SK-N-SH (cell line): ENCODE measurements around the gene COLEC12. TPM values are rescaled to one million over a fixed set of nuclear protein-coding genes. Genes with fewer than 3 reads are reported as not detected.

ENCODE experiments used
- CTCF ChIA-PET: fragments of 300-600, 350-600 bp; formaldehyde crosslinking; extraction: SDS; loops from one replicate; lab custom pipeline; 2021; lab: Yijun Ruan, JAX
- POLR2A ChIA-PET: fragments of 350-600 bp; sonication (Branson Sonifier 250); formaldehyde crosslinking; extraction: SDS; loops from one replicate; lab custom pipeline; 2020; ENCODE audit warnings: antibody characterized with exemption, inconsistent platforms; lab: Yijun Ruan, JAX
- DNase-seq: peaks from one replicate; pipeline ENCODE4 v3.0.0; 2012
- H2AFZ ChIP-seq: fragments of 200-600 bp; sonication (generic); 2 replicates; pipeline ENCODE4 v1.8.1; 2016; ENCODE audit warnings: antibody characterized with exemption, mild to moderate bottlenecking, low read depth
- H3F3A ChIP-seq: fragments of 200-600 bp; sonication (generic); replicated peaks from 2 replicates; pipeline ENCODE3; 2016; ENCODE audit warnings: antibody characterized with exemption, mild to moderate bottlenecking; ENCODE audit not compliant: insufficient read depth
- H3K27ac ChIP-seq, 2 experiments: fragments of 200-500 bp in 1 of 2; fragments of 200-600 bp in 1 of 2; sonication (Bioruptor generic) in 1 of 2; sonication (generic), shearing (Covaris generic) in 1 of 2; 2 replicates each; pipeline versions ENCODE4 v1.5.1 to v1.6.1; 2014 to 2016; ENCODE audit warnings: low read depth in 2 of 2, inconsistent platforms in 1 of 2, low read length in 1 of 2, mild to moderate bottlenecking in 1 of 2, mixed read lengths in 1 of 2
- H3K27me3 ChIP-seq: fragments of 200-600 bp; sonication (generic), shearing (Covaris generic); 2 replicates; pipeline ENCODE4 v1.6.1; 2016; ENCODE audit warnings: mixed run types; ENCODE audit not compliant: insufficient read depth
- H3K36me3 ChIP-seq, 2 experiments: fragments of 200-500 bp in 1 of 2; fragments of 200-600 bp in 1 of 2; sonication (Bioruptor generic) in 1 of 2; sonication (generic) in 1 of 2; replicated peaks in 1 of 2; 2 replicates each; pipeline versions ENCODE3 to v1.5.1; 2014 to 2016; ENCODE audit warnings: low read length in 1 of 2, mild to moderate bottlenecking in 1 of 2; ENCODE audit not compliant: insufficient read depth in 2 of 2, control insufficient read depth in 1 of 2
- H3K4me1 ChIP-seq, 2 experiments: fragments of 200-500 bp in 1 of 2; fragments of 200-600 bp in 1 of 2; sonication (Bioruptor generic) in 1 of 2; sonication (generic), shearing (Covaris generic) in 1 of 2; 2 replicates each; pipeline versions ENCODE4 v1.5.1 to v1.6.1; 2014 to 2016; ENCODE audit warnings: low read depth in 1 of 2, low read length in 1 of 2, mixed run types in 1 of 2; ENCODE audit not compliant: insufficient read depth in 2 of 2, control insufficient read depth in 1 of 2
- H3K4me2 ChIP-seq: fragments of 200-600 bp; sonication (generic), shearing (Covaris generic); 2 replicates; pipeline ENCODE4 v1.6.1; 2017; ENCODE audit warnings: mixed run types
- H3K4me3 ChIP-seq, 2 experiments: fragments of 200-500 bp in 1 of 2; fragments of 200-600 bp in 1 of 2; sonication (Bioruptor generic) in 1 of 2; sonication (generic), shearing (Covaris generic) in 1 of 2; 2 replicates each; pipeline versions ENCODE4 v1.5.1 to v1.8.1; 2014 to 2016; ENCODE audit warnings: low read depth in 2 of 2, inconsistent platforms in 1 of 2, low read length in 1 of 2, mild to moderate bottlenecking in 1 of 2, mixed read lengths in 1 of 2, moderate library complexity in 1 of 2
- H3K79me2 ChIP-seq: fragments of 200-600 bp; sonication (generic); 2 replicates; pipeline ENCODE4 v1.8.1; 2017; ENCODE audit warnings: mild to moderate bottlenecking; ENCODE audit not compliant: insufficient read depth
- H3K9ac ChIP-seq: fragments of 200-600 bp; sonication (generic); 2 replicates; pipeline ENCODE4 v1.6.1; 2017; ENCODE audit warnings: mixed run types
- H3K9me2 ChIP-seq: fragments of 200-600 bp; sonication (generic); 2 replicates; pipeline ENCODE4 v1.6.1; 2017; ENCODE audit warnings: mixed run types
- H3K9me3 ChIP-seq: fragments of 200-600 bp; sonication (generic); 2 replicates; pipeline ENCODE4 v1.6.1; 2017; ENCODE audit warnings: mixed run types, mild to moderate bottlenecking, moderate library complexity
- H4K20me1 ChIP-seq: fragments of 200-600 bp; sonication (generic); 2 replicates; pipeline ENCODE4 v1.6.1; 2017; ENCODE audit warnings: mild to moderate bottlenecking, mixed run types; ENCODE audit not compliant: insufficient read depth
- CHD2 ChIP-seq: fragments of 150-350 bp; IDR thresholded peaks from 2 replicates; pipeline ENCODE4 v1.6.1; 2018; ENCODE audit warnings: low read length; ENCODE audit not compliant: partially characterized antibody
- ELF1 ChIP-seq: IDR thresholded peaks from 2 replicates; pipeline ENCODE4 v1.4.0; 2012
- EP300 ChIP-seq, 2 experiments: IDR thresholded peaks; 2 replicates each; pipeline versions ENCODE4 v1.4.0 to v1.6.1; 2012; ENCODE audit warnings: borderline replicate concordance in 1 of 2, low read depth in 1 of 2, low read length in 1 of 2
- EZH2phosphoT487 ChIP-seq: fragments of 200-600 bp; sonication (generic); IDR thresholded peaks from 2 replicates; pipeline ENCODE4 v1.6.1; 2017; ENCODE audit warnings: low read depth, mixed run types, mild to moderate bottlenecking, antibody characterized with exemption, moderate library complexity, borderline replicate concordance
- FOSL2 ChIP-seq: IDR thresholded peaks from 2 replicates; pipeline ENCODE4 v1.4.0; 2012; ENCODE audit warnings: low read depth, mild to moderate bottlenecking, moderate library complexity, borderline replicate concordance
- FOXJ3 ChIP-seq: sonication (generic); formaldehyde crosslinking; IDR thresholded peaks from 2 replicates; pipeline ENCODE4 v1.5.1; 2020; ENCODE audit warnings: mild to moderate bottlenecking, missing genetic modification reagents
- FOXM1 ChIP-seq: IDR thresholded peaks from 2 replicates; pipeline ENCODE4 v1.4.0; 2012; ENCODE audit warnings: low read depth, mild to moderate bottlenecking
- JUND ChIP-seq: IDR thresholded peaks from 2 replicates; pipeline ENCODE4 v1.4.0; 2012
- NFIC ChIP-seq: IDR thresholded peaks from 2 replicates; pipeline ENCODE4 v1.4.0; 2012; ENCODE audit warnings: borderline replicate concordance
- PBX3 ChIP-seq: IDR thresholded peaks from 2 replicates; pipeline ENCODE4; 2012
- RAD21 ChIP-seq: IDR thresholded peaks from 2 replicates; pipeline ENCODE4 v1.6.1; 2012; ENCODE audit warnings: mild to moderate bottlenecking, low read length
- RCOR1 ChIP-seq: fragments of 150-350 bp; IDR thresholded peaks from 2 replicates; pipeline ENCODE4 v1.6.1; 2017; ENCODE audit warnings: antibody characterized with exemption, low read length
- RFX5 ChIP-seq: IDR thresholded peaks from 2 replicates; pipeline ENCODE4 v1.6.1; 2012; ENCODE audit warnings: mild to moderate bottlenecking, improper control_type of control experiment, low read length
- TAF1 ChIP-seq: IDR thresholded peaks from 2 replicates; pipeline ENCODE4 v1.6.1; 2012; ENCODE audit warnings: low read depth, mild to moderate bottlenecking, low read length, moderate library complexity, borderline replicate concordance
- TCF12 ChIP-seq: IDR thresholded peaks from 2 replicates; pipeline ENCODE4 v1.4.0; 2012
- TEAD4 ChIP-seq: IDR thresholded peaks from 2 replicates; pipeline ENCODE4 v1.4.0; 2012; ENCODE audit warnings: mild to moderate bottlenecking, borderline replicate concordance; ENCODE audit not compliant: insufficient read depth
- ZBTB33 ChIP-seq: IDR thresholded peaks from 2 replicates; pipeline ENCODE4 v1.4.0; 2012; ENCODE audit warnings: low read depth, borderline replicate concordance
- WGBS: methylation state at CpG from one replicate; pipeline ENCODE4 v1.1.6; 2017; ENCODE audit warnings: low lambda C conversion rate; 5-methylcytosine and 5-hydroxymethylcytosine counted together
- polyA plus RNA-seq, 3 experiments: library from polyadenylated mRNA; depleted of rRNA; stranded (reverse); fragments of >200 nt; gene quantifications; 2 replicates each; pipeline ENCODE4 v1.2.3, GENCODE V29; 2012
- TF ChIP-seq, protein P1 (sequence below): fragments of 200-600 bp; sonication (generic); IDR thresholded peaks from 2 replicates; pipeline ENCODE4 v1.6.1; 2017; ENCODE audit warnings: antibody characterized with exemption, mild to moderate bottlenecking, moderate library complexity
- TF ChIP-seq, protein P2 (sequence below): fragments of 150-350 bp; IDR thresholded peaks from 2 replicates; pipeline ENCODE4 v1.6.1; 2016; ENCODE audit warnings: mild to moderate bottlenecking, low read depth, low read length
- TF ChIP-seq, protein P3 (sequence below): IDR thresholded peaks from 2 replicates; pipeline ENCODE4 v1.6.1; 2012; ENCODE audit warnings: mild to moderate bottlenecking, low read depth, low read length, moderate library complexity

The COLEC12 gene
- polyA plus RNA-seq, 1 of the 3 experiments (the other 2 are of a cell fraction): 41.2 TPM

DNA sequence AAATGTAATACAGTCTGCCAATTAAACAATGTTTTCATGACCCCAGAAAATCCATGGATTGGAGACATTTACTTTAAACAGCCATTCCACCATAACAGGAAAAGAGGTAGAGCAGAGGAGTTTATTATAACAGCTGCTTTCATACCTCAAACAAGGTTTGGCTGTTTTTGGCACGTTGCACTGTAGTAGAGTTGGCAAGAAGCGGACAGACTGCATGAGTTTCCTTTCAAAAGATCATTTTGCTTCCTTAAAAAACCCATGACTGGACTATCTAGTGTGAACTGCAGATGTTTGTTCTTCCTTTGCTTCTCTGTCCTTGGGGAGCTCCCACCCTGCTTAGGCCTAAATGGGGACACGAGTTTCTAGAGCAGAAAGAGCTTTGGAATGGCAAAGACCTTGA is 124.2 kb downstream of the COLEC12 start:
- no peaks in the 10 kb centered on the region for H3K9me3 ChIP-seq
- TF ChIP-seq FOXJ3 (CRISPR knock-in tag) (no peak), TEAD4 (no peak), JUND (no peak), TCF12 (no peak), RCOR1 (no peak), RFX5 (no peak), ZBTB33 (no peak), TAF1 (no peak), ELF1 (no peak), FOSL2 (no peak), EP300 (IDR thresholded peaks at IDR 0.05; ENCODE audit: borderline replicate concordance in 1 of 2, low read depth in 1 of 2, low read length in 1 of 2) (no peak), RAD21 (no peak), NFIC (no peak)
- TF ChIP-seq, protein P1, sequence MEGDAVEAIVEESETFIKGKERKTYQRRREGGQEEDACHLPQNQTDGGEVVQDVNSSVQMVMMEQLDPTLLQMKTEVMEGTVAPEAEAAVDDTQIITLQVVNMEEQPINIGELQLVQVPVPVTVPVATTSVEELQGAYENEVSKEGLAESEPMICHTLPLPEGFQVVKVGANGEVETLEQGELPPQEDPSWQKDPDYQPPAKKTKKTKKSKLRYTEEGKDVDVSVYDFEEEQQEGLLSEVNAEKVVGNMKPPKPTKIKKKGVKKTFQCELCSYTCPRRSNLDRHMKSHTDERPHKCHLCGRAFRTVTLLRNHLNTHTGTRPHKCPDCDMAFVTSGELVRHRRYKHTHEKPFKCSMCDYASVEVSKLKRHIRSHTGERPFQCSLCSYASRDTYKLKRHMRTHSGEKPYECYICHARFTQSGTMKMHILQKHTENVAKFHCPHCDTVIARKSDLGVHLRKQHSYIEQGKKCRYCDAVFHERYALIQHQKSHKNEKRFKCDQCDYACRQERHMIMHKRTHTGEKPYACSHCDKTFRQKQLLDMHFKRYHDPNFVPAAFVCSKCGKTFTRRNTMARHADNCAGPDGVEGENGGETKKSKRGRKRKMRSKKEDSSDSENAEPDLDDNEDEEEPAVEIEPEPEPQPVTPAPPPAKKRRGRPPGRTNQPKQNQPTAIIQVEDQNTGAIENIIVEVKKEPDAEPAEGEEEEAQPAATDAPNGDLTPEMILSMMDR: no peak
- TF ChIP-seq, all 33 proteins: peak for 0
- no peaks in the 10 kb centered on the region for H4K20me1 ChIP-seq
- H3K9ac ChIP-seq: no peak overlapping the region
- DNase-seq: no peak
- H3K4me2 ChIP-seq: no peak overlapping the region
- POLR2A ChIA-PET: no interaction called here
- H3K36me3 ChIP-seq: no peaks in the 10 kb centered on the region
- H3K4me3 ChIP-seq: no peak overlapping the region
- H3K4me1 ChIP-seq: peaks cover 0 to 20% of the 10 kb centered on the region in 2 experiments; a peak in 2 of 4 replicates
- H2AFZ ChIP-seq: no peak overlapping the region
- H3F3A ChIP-seq: no peaks in the 10 kb centered on the region
- 91% methylated on average over 3 of the region's 3 CpGs for WGBS
- H3K9me2 ChIP-seq: no peaks in the 10 kb centered on the region
- CTCF ChIA-PET: interaction anchor here (1.5 kb wide), 1 partner anchor 14 kb away, joined by 5 read pairs; no protein-coding TSS in a partner anchor
- no peak overlapping the region for H3K27ac ChIP-seq
- H3K27me3 ChIP-seq: no peaks in the 10 kb centered on the region
- no peaks in the 10 kb centered on the region for H3K79me2 ChIP-seq

- Histone ChIP-seq H2AFZ (no peak overlapping the region), H3K9me2 (no peaks in the 10 kb centered on the region), H4K20me1 (no peaks in the 10 kb centered on the region), H3K79me2 (no peaks in the 10 kb centered on the region), H3K9me3 (no peaks in the 10 kb centered on the region), H3K27me3 (no peaks in the 10 kb centered on the region), H3K4me3 (no peak overlapping the region), H3K4me2 (no peak overlapping the region), H3F3A (no peaks in the 10 kb centered on the region), H3K9ac (no peak overlapping the region), H3K27ac (no peak overlapping the region), H3K4me1 (peaks cover 0 to 31% of the 10 kb centered on the region in 2 experiments; a peak in 2 of 4 replicates), H3K36me3 (no peaks in the 10 kb centered on the region)
- TF ChIP-seq, protein P2, sequence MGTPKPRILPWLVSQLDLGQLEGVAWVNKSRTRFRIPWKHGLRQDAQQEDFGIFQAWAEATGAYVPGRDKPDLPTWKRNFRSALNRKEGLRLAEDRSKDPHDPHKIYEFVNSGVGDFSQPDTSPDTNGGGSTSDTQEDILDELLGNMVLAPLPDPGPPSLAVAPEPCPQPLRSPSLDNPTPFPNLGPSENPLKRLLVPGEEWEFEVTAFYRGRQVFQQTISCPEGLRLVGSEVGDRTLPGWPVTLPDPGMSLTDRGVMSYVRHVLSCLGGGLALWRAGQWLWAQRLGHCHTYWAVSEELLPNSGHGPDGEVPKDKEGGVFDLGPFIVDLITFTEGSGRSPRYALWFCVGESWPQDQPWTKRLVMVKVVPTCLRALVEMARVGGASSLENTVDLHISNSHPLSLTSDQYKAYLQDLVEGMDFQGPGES: no peak
- TF ChIP-seq TAF1 (no peak), CHD2 (no peak), JUND (no peak), PBX3 (no peak), EP300 (IDR thresholded peaks at IDR 0.05; ENCODE audit: borderline replicate concordance in 1 of 2, low read depth in 1 of 2, low read length in 1 of 2) (no peak), FOXM1 (no peak), EZH2phosphoT487 (no peak)
- TF ChIP-seq, protein P3, sequence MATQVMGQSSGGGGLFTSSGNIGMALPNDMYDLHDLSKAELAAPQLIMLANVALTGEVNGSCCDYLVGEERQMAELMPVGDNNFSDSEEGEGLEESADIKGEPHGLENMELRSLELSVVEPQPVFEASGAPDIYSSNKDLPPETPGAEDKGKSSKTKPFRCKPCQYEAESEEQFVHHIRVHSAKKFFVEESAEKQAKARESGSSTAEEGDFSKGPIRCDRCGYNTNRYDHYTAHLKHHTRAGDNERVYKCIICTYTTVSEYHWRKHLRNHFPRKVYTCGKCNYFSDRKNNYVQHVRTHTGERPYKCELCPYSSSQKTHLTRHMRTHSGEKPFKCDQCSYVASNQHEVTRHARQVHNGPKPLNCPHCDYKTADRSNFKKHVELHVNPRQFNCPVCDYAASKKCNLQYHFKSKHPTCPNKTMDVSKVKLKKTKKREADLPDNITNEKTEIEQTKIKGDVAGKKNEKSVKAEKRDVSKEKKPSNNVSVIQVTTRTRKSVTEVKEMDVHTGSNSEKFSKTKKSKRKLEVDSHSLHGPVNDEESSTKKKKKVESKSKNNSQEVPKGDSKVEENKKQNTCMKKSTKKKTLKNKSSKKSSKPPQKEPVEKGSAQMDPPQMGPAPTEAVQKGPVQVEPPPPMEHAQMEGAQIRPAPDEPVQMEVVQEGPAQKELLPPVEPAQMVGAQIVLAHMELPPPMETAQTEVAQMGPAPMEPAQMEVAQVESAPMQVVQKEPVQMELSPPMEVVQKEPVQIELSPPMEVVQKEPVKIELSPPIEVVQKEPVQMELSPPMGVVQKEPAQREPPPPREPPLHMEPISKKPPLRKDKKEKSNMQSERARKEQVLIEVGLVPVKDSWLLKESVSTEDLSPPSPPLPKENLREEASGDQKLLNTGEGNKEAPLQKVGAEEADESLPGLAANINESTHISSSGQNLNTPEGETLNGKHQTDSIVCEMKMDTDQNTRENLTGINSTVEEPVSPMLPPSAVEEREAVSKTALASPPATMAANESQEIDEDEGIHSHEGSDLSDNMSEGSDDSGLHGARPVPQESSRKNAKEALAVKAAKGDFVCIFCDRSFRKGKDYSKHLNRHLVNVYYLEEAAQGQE: no peak
- ChIA-PET POLR2A (no interaction called here), CTCF (no interaction called here)
- no peak for DNase-seq
- WGBS: 85% methylated on average over 4 of the region's 4 CpGs
Measured at GRCh38 chr18:374721-375168, 125.8 kb downstream of the COLEC12 start.
